Measurements from ENCODE around the gene AAGAB.

The AAGAB gene

GRCh38 chr15:67240235-67241131 lies 14.0 kb downstream of the AAGAB start:
- H3K27ac ChIP-seq (ENCODE audit: low read depth, low read length), result no peak overlapping the region
- H3K9ac ChIP-seq (ENCODE audit: low read length), result no peak overlapping the region
- H3K9me2 ChIP-seq (replicated peaks; ENCODE audit: insufficient read depth, low read length), result no peaks in the 10 kb centered on the region
- H3K36me3 ChIP-seq (ENCODE audit: low read length), result no peaks in the 10 kb centered on the region
- H3K9me3 ChIP-seq (ENCODE audit: insufficient read depth, low read length), result no peaks in the 10 kb centered on the region
- no peak overlapping the region for H2AFZ ChIP-seq (ENCODE audit: low read depth, low read length, severe bottlenecking)
- 0 out of 2 replicates have a peak, but pooled peaks cover 6% of the 10 kb centered on the region for H4K20me1 ChIP-seq (ENCODE audit: low read depth, low read length)
- no peak for TF ChIP-seq EZH2phosphoT487 (conservative IDR thresholded peaks at IDR 0.05; ENCODE audit: low read length)
- peak; percentile 40 for TF ChIP-seq CTCF (IDR thresholded peaks at IDR 0.05; ENCODE audit: insufficient read depth, low read length, poor library complexity, severe bottlenecking)
- H3K27me3 ChIP-seq (ENCODE audit: low read length), result no peaks in the 10 kb centered on the region
- no peak overlapping the region for H3K4me3 ChIP-seq (ENCODE audit: insufficient read depth, low read length, poor library complexity, severe bottlenecking)
- H3K79me2 ChIP-seq (ENCODE audit: insufficient read depth, low read length), result peaks cover 59% of the 10 kb centered on the region
- 0 out of 2 replicates have a peak, but pooled peaks cover 5% of the 10 kb centered on the region for H3F3A ChIP-seq (ENCODE audit: insufficient read depth)
- no peak overlapping the region for H3K4me2 ChIP-seq (ENCODE audit: low read depth, low read length, poor library complexity, severe bottlenecking)

DNA sequence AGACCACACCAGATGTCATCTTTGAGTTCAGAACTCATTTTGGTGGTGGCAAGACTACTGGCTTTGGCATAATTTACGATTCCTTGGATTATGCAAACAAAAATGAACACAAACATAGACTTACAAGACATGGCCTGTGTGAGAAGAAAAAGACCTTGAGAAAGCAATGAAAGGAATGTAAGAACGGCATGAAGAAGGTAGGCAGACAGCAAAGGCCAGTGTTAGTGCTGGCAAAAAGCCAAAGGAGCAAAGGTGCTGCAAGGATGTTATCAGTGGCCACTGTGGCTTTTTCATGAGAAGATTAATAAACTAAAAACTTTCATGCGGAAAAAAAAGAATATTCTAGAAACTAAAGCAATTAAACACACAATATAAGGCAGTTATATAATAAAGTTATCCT lies 21.9 kb downstream of the AAGAB start:
- Histone ChIP-seq H3K4me3 (ENCODE audit: insufficient read depth, low read length, poor library complexity, severe bottlenecking) (no peak overlapping the region), H2AFZ (ENCODE audit: low read depth, low read length, severe bottlenecking) (no peak overlapping the region), H4K20me1 (ENCODE audit: low read depth, low read length) (no peaks in the 10 kb centered on the region), H3K9me3 (ENCODE audit: insufficient read depth, low read length) (no peaks in the 10 kb centered on the region), H3K27ac (ENCODE audit: low read depth, low read length) (no peak overlapping the region), H3K9me2 (replicated peaks; ENCODE audit: insufficient read depth, low read length) (no peaks in the 10 kb centered on the region), H3K9ac (ENCODE audit: low read length) (no peak overlapping the region), H3K79me2 (ENCODE audit: insufficient read depth, low read length) (peaks cover 4% of the 10 kb centered on the region; the same call in 1 of the 2 replicates), H3F3A (ENCODE audit: insufficient read depth) (no peaks in the 10 kb centered on the region), H3K4me2 (ENCODE audit: low read depth, low read length, poor library complexity, severe bottlenecking) (no peak overlapping the region), H3K27me3 (ENCODE audit: low read length) (no peaks in the 10 kb centered on the region), H3K36me3 (ENCODE audit: low read length) (0 out of 2 replicates have a peak, but pooled peaks cover 4% of the 10 kb centered on the region)
- TF ChIP-seq CTCF (IDR thresholded peaks at IDR 0.05; ENCODE audit: insufficient read depth, low read length, poor library complexity, severe bottlenecking), result no peak
- TF ChIP-seq EZH2phosphoT487 (conservative IDR thresholded peaks at IDR 0.05; ENCODE audit: low read length), result no peak

GRCh38 chr15:67230504-67230903 lies 24.0 kb downstream of the AAGAB start:
- H3K9ac ChIP-seq (ENCODE audit: low read length), result no peak overlapping the region
- no peaks in the 10 kb centered on the region for H3K27me3 ChIP-seq (ENCODE audit: low read length)
- no peak overlapping the region for H2AFZ ChIP-seq (ENCODE audit: low read depth, low read length, severe bottlenecking)
- no peaks in the 10 kb centered on the region for H3K79me2 ChIP-seq (ENCODE audit: insufficient read depth, low read length)
- TF ChIP-seq CTCF (IDR thresholded peaks at IDR 0.05; ENCODE audit: insufficient read depth, low read length, poor library complexity, severe bottlenecking) (no peak), EZH2phosphoT487 (conservative IDR thresholded peaks at IDR 0.05; ENCODE audit: low read length) (no peak)
- no peaks in the 10 kb centered on the region for H3K9me3 ChIP-seq (ENCODE audit: insufficient read depth, low read length)
- H4K20me1 ChIP-seq (ENCODE audit: low read depth, low read length), result no peaks in the 10 kb centered on the region
- no peaks in the 10 kb centered on the region for H3F3A ChIP-seq (ENCODE audit: insufficient read depth)
- peaks cover 14% of the 10 kb centered on the region; the same call in 1 of the 2 replicates for H3K36me3 ChIP-seq (ENCODE audit: low read length)
- no peak overlapping the region for H3K27ac ChIP-seq (ENCODE audit: low read depth, low read length)
- H3K4me2 ChIP-seq (ENCODE audit: low read depth, low read length, poor library complexity, severe bottlenecking), result no peak overlapping the region
- H3K4me3 ChIP-seq (ENCODE audit: insufficient read depth, low read length, poor library complexity, severe bottlenecking), result no peak overlapping the region
- no peaks in the 10 kb centered on the region for H3K9me2 ChIP-seq (replicated peaks; ENCODE audit: insufficient read depth, low read length)

Measured in SU-DHL-6 (cell line).